Transverse colon (tissue), 4 donors: Measurements from ENCODE around the gene ST3GAL6. TPM values are rescaled to one million over a fixed set of nuclear protein-coding genes. Genes with fewer than 3 reads are reported as not detected.

ENCODE experiments used
- DNase-seq: peaks from one replicate; pipeline ENCODE4 v3.0.0-alpha.2; 2019
- H3K27ac ChIP-seq, 4 donors: fragments of 200-600 bp; sonication (generic); 2 replicates each; pipeline ENCODE4 v1.5.1; 2016 to 2018; ENCODE audit warnings: inconsistent platforms in 4 of 4
- H3K27me3 ChIP-seq: fragments of 200-600 bp; sonication (generic); 2 replicates; pipeline ENCODE4 v1.5.1; 2017; ENCODE audit warnings: inconsistent platforms
- H3K36me3 ChIP-seq, 4 donors: fragments of 200-600 bp; sonication (generic); 2 replicates each; pipeline ENCODE4 v1.5.1; 2017 to 2019; ENCODE audit warnings: inconsistent platforms in 4 of 4
- H3K4me1 ChIP-seq, 4 donors: fragments of 200-600 bp; sonication (generic); 2 replicates each; pipeline ENCODE4 v1.5.1; 2017 to 2020; ENCODE audit warnings: inconsistent platforms in 4 of 4
- H3K4me3 ChIP-seq, 4 donors: fragments of 200-600 bp; sonication (generic); 1 replicate in 1 of 4; 2 replicates in 3 of 4; pipeline versions ENCODE4 v1.5.1 to v1.6.1; 2017 to 2019; ENCODE audit warnings: inconsistent platforms in 4 of 4
- H3K9me3 ChIP-seq, 2 donors: fragments of 200-600 bp; sonication (generic); 2 replicates each; pipeline ENCODE4 v1.5.1; 2017 to 2019; ENCODE audit warnings: inconsistent platforms in 2 of 2
- EP300 ChIP-seq: sonication (generic); formaldehyde crosslinking; IDR thresholded peaks from one replicate; pipeline ENCODE4 v1.6.1; 2017; ENCODE audit warnings: antibody characterized with exemption, low read depth
- POLR2A ChIP-seq: fragments of 450-650 bp; IDR thresholded peaks from one replicate; pipeline ENCODE4 v1.6.1; 2016; ENCODE audit warnings: antibody characterized with exemption, mild to moderate bottlenecking, moderate library complexity
- POLR2AphosphoS5 ChIP-seq, 3 donors: sonication (generic); formaldehyde crosslinking; IDR thresholded peaks; one replicate each; pipeline ENCODE4 v1.6.1; 2016; ENCODE audit warnings: antibody characterized with exemption in 3 of 3
- WGBS, 2 donors: methylation state at CpG; one replicate each; pipeline ENCODE4 v1.1.5; 2018; ENCODE audit warnings: low coverage in 1 of 2; 5-methylcytosine and 5-hydroxymethylcytosine counted together
- in situ Hi-C, 4 donors: fragments of 200-750 bp; cut with MboI; loops; one replicate each; pipeline versions ENCODE4 v1.15.0 to v1.15.1; 2017; ENCODE audit warnings: low sequenced_read_pairs in 3 of 4, low pct_ligation_motif_present in 1 of 4, low pct_unique_long_range_greater_than_20kb in 1 of 4
- intact Hi-C: fragments of 100-400 bp; cut with DNase I; formaldehyde crosslinking; loops from one replicate; pipeline ENCODE4 v1.15.1; 2023; ENCODE audit warnings: low total_unique reads
- total RNA-seq, 4 donors: library from RNA; depleted of rRNA; stranded (reverse); fragments of >200 nt; gene quantifications; one replicate each; pipeline ENCODE4 v1.1.0, GENCODE V29; 2016
- TF ChIP-seq, protein P1 (sequence below), 5 experiments: fragments of 200-600 bp in 3 of 5; fragments of 450-650 bp in 2 of 5; sonication (generic) in 3 of 5; IDR thresholded peaks; 1 replicate in 2 of 5; 2 replicates in 3 of 5; pipeline ENCODE4 v1.5.1; 2016 to 2017; ENCODE audit warnings: antibody characterized with exemption in 5 of 5, inconsistent platforms in 3 of 5, mild to moderate bottlenecking in 2 of 5, moderate library complexity in 1 of 5

The ST3GAL6 gene
- total RNA-seq, 4 donors from 2014 or later = 2.2 to 9.7 (median 2.6) TPM

GRCh38 chr3:98793971-98794370 is 30.8 kb downstream of the ST3GAL6 start:
- Histone ChIP-seq H3K36me3 (no peaks in the 10 kb centered on the region), H3K9me3 (no peaks in the 10 kb centered on the region), H3K27ac (no peak overlapping the region), H3K4me1 (no peaks in the 10 kb centered on the region), H3K27me3 (no peaks in the 10 kb centered on the region), H3K4me3 (no peak overlapping the region)
- 61 to 68% methylated on average over 3 of the region's 3 CpGs for WGBS, 2 donors
- in situ Hi-C loops (no loop called here), intact Hi-C loops (no loop called here)
- DNase-seq = no peak
- TF ChIP-seq, protein P1, sequence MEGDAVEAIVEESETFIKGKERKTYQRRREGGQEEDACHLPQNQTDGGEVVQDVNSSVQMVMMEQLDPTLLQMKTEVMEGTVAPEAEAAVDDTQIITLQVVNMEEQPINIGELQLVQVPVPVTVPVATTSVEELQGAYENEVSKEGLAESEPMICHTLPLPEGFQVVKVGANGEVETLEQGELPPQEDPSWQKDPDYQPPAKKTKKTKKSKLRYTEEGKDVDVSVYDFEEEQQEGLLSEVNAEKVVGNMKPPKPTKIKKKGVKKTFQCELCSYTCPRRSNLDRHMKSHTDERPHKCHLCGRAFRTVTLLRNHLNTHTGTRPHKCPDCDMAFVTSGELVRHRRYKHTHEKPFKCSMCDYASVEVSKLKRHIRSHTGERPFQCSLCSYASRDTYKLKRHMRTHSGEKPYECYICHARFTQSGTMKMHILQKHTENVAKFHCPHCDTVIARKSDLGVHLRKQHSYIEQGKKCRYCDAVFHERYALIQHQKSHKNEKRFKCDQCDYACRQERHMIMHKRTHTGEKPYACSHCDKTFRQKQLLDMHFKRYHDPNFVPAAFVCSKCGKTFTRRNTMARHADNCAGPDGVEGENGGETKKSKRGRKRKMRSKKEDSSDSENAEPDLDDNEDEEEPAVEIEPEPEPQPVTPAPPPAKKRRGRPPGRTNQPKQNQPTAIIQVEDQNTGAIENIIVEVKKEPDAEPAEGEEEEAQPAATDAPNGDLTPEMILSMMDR (IDR thresholded peaks at IDR 0.05) = no peak
- TF ChIP-seq EP300 (no peak), POLR2A (no peak), POLR2AphosphoS5 (IDR thresholded peaks at IDR 0.05) (no peak)

DNA sequence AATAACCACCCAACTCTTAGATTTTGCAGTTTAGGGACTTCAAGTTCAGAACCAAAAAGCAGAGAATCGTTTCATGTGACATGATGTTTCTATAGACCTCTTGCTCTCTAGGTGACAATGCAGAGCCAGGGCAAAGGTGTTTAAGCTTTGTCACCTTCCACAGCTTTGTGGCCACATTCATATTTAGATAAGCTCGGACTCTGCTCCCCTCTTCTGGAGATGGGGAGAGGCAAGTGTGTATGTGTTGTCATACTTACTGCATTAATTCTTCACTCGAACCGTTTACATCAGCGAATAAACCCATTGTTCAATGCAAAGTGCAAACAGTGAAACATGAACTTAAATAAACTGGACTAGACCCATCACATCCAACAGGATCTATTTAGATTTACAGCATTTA is 33.2 kb downstream of the ST3GAL6 start:
- DNase-seq = no peak

DNA sequence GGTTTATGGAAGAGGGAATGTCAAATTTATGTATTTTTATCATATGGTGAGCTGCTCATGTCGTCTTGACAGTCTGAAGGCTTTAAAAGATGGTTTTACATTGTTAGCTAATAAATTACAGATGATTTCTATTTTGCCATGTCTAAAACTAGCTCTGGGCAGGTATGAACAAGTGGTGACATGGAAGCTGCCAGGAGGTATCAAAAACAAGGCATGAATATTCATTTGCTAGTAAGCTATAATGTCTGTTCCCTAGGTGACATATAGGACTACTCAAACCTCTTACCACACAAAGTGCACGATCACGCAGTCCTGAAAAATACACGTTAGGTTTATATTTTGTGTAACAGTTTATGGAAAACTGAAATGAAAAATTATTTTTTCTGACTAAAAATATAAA is 34.8 kb downstream of the ST3GAL6 start:
- in situ Hi-C loops = no loop called here
- TF ChIP-seq, protein P1 (IDR thresholded peaks at IDR 0.05) = no peak
- no peak for TF ChIP-seq POLR2A
- WGBS, 2 donors = 78 to 83% methylated on average over 4 of the region's 4 CpGs
- Histone ChIP-seq H3K4me3 (no peak overlapping the region), H3K9me3 (no peaks in the 10 kb centered on the region), H3K36me3 (no peaks in the 10 kb centered on the region), H3K4me1 (no peaks in the 10 kb centered on the region), H3K27ac (no peak overlapping the region), H3K27me3 (no peaks in the 10 kb centered on the region)
- intact Hi-C loops = no loop called here
- no peak for DNase-seq

More for the DNA sequence above, 33.2 kb downstream of the ST3GAL6 start:
- in situ Hi-C loops (no loop called here), intact Hi-C loops (no loop called here)
- Histone ChIP-seq H3K9me3 (no peaks in the 10 kb centered on the region), H3K4me3 (no peak overlapping the region), H3K27ac (no peak overlapping the region), H3K27me3 (no peaks in the 10 kb centered on the region), H3K4me1 (no peaks in the 10 kb centered on the region), H3K36me3 (no peaks in the 10 kb centered on the region)
- WGBS, 2 donors = 81 to 88% methylated on average over 4 to 5 of the region's 5 CpGs
- TF ChIP-seq POLR2AphosphoS5 (IDR thresholded peaks at IDR 0.05) = no peak
- no peak for TF ChIP-seq EP300
- TF ChIP-seq POLR2A = no peak
- TF ChIP-seq, protein P1 (IDR thresholded peaks at IDR 0.05) = no peak

DNA sequence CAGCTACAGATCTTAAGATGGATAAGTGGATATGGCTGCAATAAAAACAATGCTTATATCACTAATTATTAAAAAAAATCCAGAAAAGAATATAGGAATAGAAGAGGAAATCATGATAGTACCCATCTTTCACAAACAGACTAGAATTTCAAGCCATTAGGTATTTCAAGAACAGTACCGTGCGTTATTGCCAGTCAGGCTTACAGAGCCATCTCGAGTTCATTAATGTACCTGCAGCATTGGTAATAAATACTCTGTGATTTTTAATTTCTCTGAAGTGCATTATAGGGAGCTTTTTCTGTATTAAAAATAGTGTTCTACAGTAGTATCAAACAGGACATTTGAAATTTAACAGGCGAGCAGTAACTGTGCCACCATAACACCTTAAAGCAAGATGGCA is 35.7 kb downstream of the ST3GAL6 start:
- TF ChIP-seq, protein P1 (IDR thresholded peaks at IDR 0.05) = no peak
- TF ChIP-seq POLR2AphosphoS5 (IDR thresholded peaks at IDR 0.05) (no peak), EP300 (no peak), POLR2A (no peak)
- 86 to 93% methylated on average over 4 of the region's 4 CpGs for WGBS, 2 donors
- no peaks in the 10 kb centered on the region for H3K27me3 ChIP-seq
- no peak overlapping the region for H3K4me3 ChIP-seq
- in situ Hi-C loops = no loop called here
- H3K9me3 ChIP-seq = no peaks in the 10 kb centered on the region
- H3K27ac ChIP-seq = no peak overlapping the region
- intact Hi-C loops = no loop called here
- no peaks in the 10 kb centered on the region for H3K4me1 ChIP-seq
- DNase-seq = no peak
- H3K36me3 ChIP-seq = no peaks in the 10 kb centered on the region
